ENCODE results near the gene EXOC6B.

Gene EXOC6B

GRCh38 chr2:72843301-72843700 lies 17.5 kb upstream of the EXOC6B start:
- TF ChIP-seq CTCF (IDR thresholded peaks at IDR 0.05) (no peak), ZFX (IDR thresholded peaks at IDR 0.05; ENCODE audit: borderline replicate concordance) (no peak)
- H3K27ac ChIP-seq: no peak overlapping the region

GRCh38 chr2:72841462-72842125 lies 15.8 kb upstream of the EXOC6B start:
- H3K27ac ChIP-seq: no peak overlapping the region
- no peak for TF ChIP-seq ZFX (IDR thresholded peaks at IDR 0.05; ENCODE audit: borderline replicate concordance)
- no peak for TF ChIP-seq CTCF (IDR thresholded peaks at IDR 0.05)

- no peak overlapping the region for H3K27ac ChIP-seq
- TF ChIP-seq ZFX (IDR thresholded peaks at IDR 0.05; ENCODE audit: borderline replicate concordance) (no peak), CTCF (IDR thresholded peaks at IDR 0.05) (no peak)
Measured at GRCh38 chr2:72840066-72840465, 14.2 kb upstream of the EXOC6B start.

- TF ChIP-seq CTCF (IDR thresholded peaks at IDR 0.05) (no peak), ZFX (IDR thresholded peaks at IDR 0.05; ENCODE audit: borderline replicate concordance) (no peak)
- no peak overlapping the region for H3K27ac ChIP-seq
Measured at GRCh38 chr2:72837171-72837570, 11.3 kb upstream of the EXOC6B start.

- H3K27ac ChIP-seq: no peak overlapping the region
- TF ChIP-seq ZFX (IDR thresholded peaks at IDR 0.05; ENCODE audit: borderline replicate concordance): no peak
- no peak for TF ChIP-seq CTCF (IDR thresholded peaks at IDR 0.05)
Measured at GRCh38 chr2:72835403-72835802, 9.6 kb upstream of the EXOC6B start.

- TF ChIP-seq CTCF (IDR thresholded peaks at IDR 0.05): no peak
- TF ChIP-seq ZFX (IDR thresholded peaks at IDR 0.05; ENCODE audit: borderline replicate concordance): no peak
- H3K27ac ChIP-seq: no peak overlapping the region
Measured at GRCh38 chr2:72834596-72834995, 8.8 kb upstream of the EXOC6B start.

GRCh38 chr2:72833084-72833714 lies 7.4 kb upstream of the EXOC6B start:
- no peak overlapping the region for H3K27ac ChIP-seq
- TF ChIP-seq ZFX (IDR thresholded peaks at IDR 0.05; ENCODE audit: borderline replicate concordance): no peak
- no peak for TF ChIP-seq CTCF (IDR thresholded peaks at IDR 0.05)
